ENCODE results near the gene NDRG4.

Gene NDRG4

DNA sequence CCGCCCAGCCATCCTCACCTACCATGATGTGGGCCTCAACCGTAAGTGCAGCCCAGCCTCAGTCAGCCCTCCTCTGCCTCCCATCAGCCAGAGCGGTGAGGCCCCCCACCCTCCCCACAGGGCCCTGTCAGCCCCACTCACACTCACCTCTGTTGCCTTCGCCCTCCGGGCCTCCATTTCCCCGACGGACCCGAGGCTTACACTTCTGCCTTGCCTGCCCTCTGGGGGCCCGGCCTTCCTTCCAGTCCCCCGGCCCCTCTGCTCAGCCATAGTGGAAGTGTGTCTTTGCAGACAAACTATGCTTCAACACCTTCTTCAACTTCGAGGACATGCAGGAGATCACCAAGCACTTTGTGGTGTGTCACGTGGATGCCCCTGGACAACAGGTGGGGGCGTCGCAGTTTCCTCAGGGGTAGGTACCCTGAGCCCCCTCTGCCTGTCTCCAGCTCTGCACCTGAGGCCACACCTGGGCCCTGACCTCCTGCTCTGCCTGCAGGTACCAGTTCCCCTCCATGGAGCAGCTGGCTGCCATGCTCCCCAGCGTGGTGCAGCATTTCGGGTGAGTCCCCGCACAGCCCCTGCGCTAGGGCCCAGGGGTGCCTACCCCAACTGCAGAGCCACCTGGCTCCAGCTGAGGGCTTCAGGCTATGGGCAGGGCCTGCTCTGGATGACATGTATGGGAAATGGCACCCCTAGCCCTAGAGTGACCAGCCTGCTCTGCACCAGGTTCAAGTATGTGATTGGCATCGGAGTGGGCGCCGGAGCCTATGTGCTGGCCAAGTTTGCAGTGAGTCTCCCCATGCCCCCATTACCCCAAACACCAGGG is 4.1 kb downstream of the NDRG4 start:
- peaks cover 28 to 52% of the 10 kb centered on the region in 2 donors for H3K27me3 Mint-ChIP-seq
- no peaks in the 10 kb centered on the region for H3K36me3 Mint-ChIP-seq (ENCODE audit: insufficient read depth)
- no peak for DNase-seq
- no peak overlapping the region for H3K4me3 Mint-ChIP-seq
- ATAC-seq (replicated peaks) = no peak
- no peak overlapping the region for H3K27ac Mint-ChIP-seq
- peaks cover 0 to 19% of the 10 kb centered on the region in 2 donors for H3K4me1 Mint-ChIP-seq (ENCODE audit: low read depth in 2 of 2)
- no peaks in the 10 kb centered on the region for H3K9me3 Mint-ChIP-seq

DNA sequence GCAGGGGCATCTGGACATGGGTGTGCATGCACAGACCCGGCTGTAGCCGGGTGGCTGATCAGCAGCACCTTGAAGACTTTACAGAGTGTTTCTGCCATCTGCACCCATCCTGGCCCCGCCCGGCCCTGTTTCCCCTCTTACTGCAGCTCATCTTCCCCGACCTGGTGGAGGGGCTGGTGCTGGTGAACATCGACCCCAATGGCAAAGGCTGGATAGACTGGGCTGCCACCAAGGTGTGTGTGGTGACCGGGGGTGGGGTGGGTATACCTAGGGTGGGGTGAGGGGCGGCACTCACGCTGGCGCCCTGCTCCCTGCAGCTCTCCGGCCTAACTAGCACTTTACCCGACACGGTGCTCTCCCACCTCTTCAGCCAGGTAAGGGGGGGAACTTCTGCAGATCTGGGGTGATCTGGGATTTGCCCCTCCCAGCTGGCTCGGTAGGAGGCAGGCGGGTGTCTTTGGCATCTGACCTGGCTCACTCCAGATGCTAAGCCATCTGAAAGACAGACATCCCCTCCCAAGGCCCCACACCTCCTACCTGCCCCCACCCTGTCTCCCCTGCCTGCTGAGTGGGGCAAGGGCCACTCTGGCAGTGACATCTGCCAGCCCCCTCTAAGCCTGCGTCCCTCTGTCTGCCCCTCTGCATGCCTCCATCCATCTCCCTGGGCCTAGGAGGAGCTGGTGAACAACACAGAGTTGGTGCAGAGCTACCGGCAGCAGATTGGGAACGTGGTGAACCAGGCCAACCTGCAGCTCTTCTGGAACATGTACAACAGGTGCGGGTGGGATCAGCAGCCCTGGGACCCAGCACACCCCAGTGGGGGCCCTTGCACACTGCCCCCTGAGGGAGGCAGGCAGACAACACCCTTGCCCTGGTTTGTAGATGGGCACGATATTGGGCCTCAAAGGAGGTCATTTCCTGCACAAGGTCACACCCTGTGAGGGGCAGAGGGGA is 6.6 kb downstream of the NDRG4 start:
- H3K27ac Mint-ChIP-seq = peak overlapping the region; percentile 29 to 68
- ATAC-seq (replicated peaks) (peak; percentile 46), DNase-seq (no peak)
- no peaks in the 10 kb centered on the region for H3K36me3 Mint-ChIP-seq (ENCODE audit: insufficient read depth)
- H3K27me3 Mint-ChIP-seq = peaks cover 12 to 28% of the 10 kb centered on the region in 2 donors
- H3K4me1 Mint-ChIP-seq (ENCODE audit: low read depth in 2 of 2) = peaks cover 0 to 10% of the 10 kb centered on the region in 2 donors
- no peaks in the 10 kb centered on the region for H3K9me3 Mint-ChIP-seq
- H3K4me3 Mint-ChIP-seq = no peak overlapping the region

DNA sequence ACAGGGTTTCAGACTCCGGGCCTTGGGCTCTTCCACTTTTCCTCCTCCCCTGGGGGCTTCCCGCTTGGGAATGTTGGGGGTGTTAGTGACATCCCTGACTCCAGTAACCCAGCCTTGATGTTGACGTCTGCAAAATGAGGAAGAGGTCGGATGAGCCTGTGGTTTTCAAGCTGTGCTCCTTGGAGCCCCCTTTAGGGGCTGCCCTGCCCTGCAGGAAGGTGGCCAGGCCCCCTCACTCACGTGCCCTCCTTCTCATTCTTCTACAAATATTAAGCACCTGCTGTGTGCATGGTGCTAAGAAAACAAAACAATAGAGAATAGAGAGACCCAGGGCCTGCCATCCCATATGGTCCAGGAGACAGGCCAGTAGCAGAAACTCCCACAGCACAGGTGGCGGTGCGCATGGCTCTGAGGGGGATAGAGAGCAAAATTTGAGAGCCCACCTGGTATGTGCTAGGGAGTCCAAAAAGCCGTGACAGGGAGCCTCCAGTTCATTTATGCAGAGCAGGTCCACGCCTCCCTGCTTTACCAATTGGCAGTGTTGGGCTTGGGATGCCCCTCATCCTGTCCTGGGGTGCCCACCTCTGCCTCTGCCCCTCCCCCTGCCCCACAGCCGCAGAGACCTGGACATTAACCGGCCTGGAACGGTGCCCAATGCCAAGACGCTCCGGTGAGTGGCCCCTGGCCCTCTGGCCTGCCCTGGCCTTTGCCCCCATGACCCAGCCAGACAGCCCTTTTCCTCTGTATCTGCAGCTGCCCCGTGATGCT is 7.4 kb downstream of the NDRG4 start:
- H3K4me1 Mint-ChIP-seq (ENCODE audit: low read depth in 2 of 2) = peaks cover 5 to 12% of the 10 kb centered on the region in 2 donors
- DNase-seq = no peak
- no peaks in the 10 kb centered on the region for H3K9me3 Mint-ChIP-seq
- no peak overlapping the region for H3K4me3 Mint-ChIP-seq
- peaks cover 2% of the 10 kb centered on the region for H3K36me3 Mint-ChIP-seq (ENCODE audit: insufficient read depth)
- no peak for ATAC-seq (replicated peaks)
- peaks cover 9 to 19% of the 10 kb centered on the region in 2 donors for H3K27me3 Mint-ChIP-seq
- H3K27ac Mint-ChIP-seq = peak overlapping the region; percentile 29 to 68

DNA sequence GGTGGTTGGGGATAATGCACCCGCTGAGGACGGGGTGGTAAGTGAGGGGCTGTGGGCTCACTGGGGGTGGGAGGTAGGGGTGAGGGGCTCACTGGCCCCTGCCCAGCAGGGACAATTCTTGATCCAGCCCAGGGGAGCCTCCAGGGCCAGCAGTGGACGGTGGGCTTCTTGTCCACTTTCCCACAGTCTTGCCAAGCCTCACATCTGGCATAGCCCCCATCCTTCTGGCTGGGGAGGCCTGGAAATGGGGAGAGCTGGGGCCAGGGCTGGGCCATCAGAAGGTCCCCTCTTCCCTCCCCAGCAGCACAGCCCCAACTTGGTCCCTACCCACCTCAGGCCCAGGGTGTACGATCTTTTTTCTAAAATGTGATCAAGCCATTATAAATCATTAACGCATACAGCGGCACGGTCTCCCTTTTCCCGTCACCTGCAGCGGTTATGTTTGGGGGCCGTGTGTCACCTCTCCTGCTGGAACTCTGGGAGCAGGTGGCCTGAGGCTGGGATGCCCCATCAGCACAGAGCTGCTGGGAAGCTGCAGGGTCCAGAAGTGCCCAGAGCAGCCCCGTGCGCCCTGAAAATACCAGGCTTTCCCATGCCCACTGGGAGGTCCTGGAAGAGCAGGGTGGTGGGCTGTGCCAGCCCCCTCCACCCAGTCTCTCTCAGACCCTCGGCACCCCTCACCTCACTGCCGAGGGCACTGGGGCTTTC is 8.2 kb downstream of the NDRG4 start:
- Mint-ChIP-seq H3K27ac (no peak overlapping the region), H3K9me3 (no peaks in the 10 kb centered on the region), H3K36me3 (ENCODE audit: insufficient read depth) (peaks cover 2% of the 10 kb centered on the region), H3K4me1 (ENCODE audit: low read depth in 2 of 2) (peaks cover 5 to 12% of the 10 kb centered on the region in 2 donors), H3K4me3 (no peak overlapping the region), H3K27me3 (peaks cover 1 to 12% of the 10 kb centered on the region in 2 donors)
- DNase-seq = no peak
- ATAC-seq (replicated peaks) = no peak

DNA sequence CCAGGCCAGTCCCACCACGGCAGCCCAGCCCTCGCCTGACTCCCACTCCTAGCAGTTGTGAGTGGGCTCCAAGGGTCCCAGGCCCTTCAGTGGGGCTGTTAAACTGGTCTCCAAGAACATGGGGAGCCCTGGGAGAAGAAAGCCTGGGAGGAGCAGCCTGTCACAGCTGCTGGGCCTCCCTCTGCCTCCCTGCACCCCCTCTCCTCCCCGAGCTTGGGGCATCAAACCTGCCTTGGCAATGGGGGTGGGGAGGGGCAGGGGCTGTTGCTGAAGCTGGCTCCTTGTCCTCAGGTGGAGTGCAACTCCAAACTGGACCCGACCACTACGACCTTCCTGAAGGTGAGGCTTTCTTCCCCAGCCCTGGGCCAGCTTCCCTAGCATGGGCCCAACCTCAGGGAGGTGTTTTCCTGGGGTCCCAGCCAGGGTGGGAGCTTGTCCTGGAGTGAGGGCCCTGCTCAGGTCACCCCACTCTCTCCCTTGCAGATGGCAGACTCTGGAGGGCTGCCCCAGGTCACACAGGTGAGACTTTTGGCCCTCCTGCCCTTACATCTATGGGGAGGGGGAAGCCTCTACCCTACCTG is 8.8 kb downstream of the NDRG4 start:
- peaks cover 2% of the 10 kb centered on the region for H3K36me3 Mint-ChIP-seq (ENCODE audit: insufficient read depth)
- peaks cover 0 to 6% of the 10 kb centered on the region in 2 donors for H3K27me3 Mint-ChIP-seq
- peaks cover 5 to 12% of the 10 kb centered on the region in 2 donors for H3K4me1 Mint-ChIP-seq (ENCODE audit: low read depth in 2 of 2)
- no peak overlapping the region for H3K27ac Mint-ChIP-seq
- no peak overlapping the region for H3K4me3 Mint-ChIP-seq
- no peaks in the 10 kb centered on the region for H3K9me3 Mint-ChIP-seq
- ATAC-seq (replicated peaks) (no peak), DNase-seq (no peak)

DNA sequence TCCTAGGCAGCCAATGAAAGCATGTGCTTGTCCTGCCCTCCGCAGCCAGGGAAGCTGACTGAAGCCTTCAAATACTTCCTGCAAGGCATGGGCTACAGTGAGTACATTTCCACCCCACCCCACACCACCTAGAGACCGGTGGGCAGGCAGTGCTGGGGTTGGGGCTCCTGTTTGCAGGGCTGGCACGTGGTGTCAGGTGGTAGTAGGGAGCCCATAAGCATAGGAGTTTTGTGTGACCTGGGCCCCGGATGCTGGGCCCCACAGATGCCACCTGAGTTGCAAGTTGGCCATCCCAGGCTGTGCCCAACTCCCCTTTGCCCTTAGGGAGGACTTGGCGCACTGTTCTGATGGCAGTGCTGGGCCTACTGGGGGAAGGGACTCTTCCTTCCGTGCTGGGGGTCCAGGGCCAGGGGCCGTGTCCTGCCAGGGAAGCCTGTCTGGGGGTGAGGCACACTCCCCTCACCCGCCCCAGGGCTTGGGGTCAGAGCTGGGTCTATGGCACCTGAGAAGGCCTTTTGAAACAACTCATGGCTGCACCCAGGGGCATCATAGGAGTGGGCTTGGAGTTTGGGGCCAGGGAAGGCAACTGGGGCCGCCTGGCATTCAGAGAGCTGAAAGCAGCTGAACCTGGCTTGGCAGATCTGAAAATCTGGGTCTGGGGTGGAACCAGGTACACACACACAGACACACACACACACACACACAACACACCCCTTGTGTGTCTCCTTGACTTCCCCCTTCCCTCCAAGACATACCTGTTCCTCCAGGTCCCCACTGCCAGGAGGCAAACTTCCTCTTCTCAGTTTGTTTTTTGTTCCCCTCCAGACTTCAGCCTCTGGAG is 9.5 kb downstream of the NDRG4 start:
- H3K4me3 Mint-ChIP-seq = no peak overlapping the region
- ATAC-seq (replicated peaks) (no peak), DNase-seq (no peak)
- peaks cover 5 to 12% of the 10 kb centered on the region in 2 donors for H3K4me1 Mint-ChIP-seq (ENCODE audit: low read depth in 2 of 2)
- no peaks in the 10 kb centered on the region for H3K9me3 Mint-ChIP-seq
- H3K27ac Mint-ChIP-seq = no peak overlapping the region
- no peaks in the 10 kb centered on the region for H3K27me3 Mint-ChIP-seq
- H3K36me3 Mint-ChIP-seq (ENCODE audit: insufficient read depth) = peaks cover 2% of the 10 kb centered on the region

DNA sequence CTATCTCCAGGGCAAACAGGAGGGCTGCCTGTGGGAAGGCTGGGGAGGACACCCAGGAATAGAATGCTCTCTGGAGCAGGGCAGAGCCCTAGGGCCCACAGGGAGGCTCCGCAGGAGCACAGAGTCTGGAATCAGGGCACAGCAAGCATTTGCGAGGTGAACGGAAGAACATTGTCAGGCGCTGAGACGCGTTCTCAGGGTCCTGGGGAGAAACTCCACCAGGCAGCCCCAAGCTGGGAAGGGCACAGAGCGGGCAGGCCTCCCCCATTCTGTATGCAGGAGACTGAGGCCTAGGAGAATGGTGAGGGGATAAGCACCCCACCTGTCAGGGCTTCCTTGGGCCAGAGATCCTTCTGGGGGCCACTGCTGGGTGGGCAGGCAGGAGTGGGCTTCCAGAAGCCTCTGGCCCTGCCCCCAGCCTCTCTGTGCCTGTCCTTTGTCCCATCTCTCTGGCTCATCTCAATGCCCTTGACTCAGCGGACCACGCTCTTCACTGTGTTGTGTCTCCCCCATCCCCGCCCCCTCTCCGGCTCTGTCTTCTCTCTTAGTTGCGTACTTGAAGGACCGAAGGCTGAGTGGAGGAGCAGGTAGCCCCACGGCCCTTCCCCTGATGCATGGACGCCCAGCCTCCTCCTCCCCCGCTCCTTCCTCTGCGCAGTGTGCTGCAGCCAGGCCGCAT is 10.3 kb downstream of the NDRG4 start:
- ATAC-seq (replicated peaks) (no peak), DNase-seq (no peak)
- Mint-ChIP-seq H3K4me3 (no peak overlapping the region), H3K4me1 (ENCODE audit: low read depth in 2 of 2) (peaks cover 11 to 18% of the 10 kb centered on the region in 2 donors), H3K36me3 (ENCODE audit: insufficient read depth) (peaks cover 3% of the 10 kb centered on the region), H3K27me3 (no peaks in the 10 kb centered on the region), H3K9me3 (no peaks in the 10 kb centered on the region), H3K27ac (no peak overlapping the region)

DNA sequence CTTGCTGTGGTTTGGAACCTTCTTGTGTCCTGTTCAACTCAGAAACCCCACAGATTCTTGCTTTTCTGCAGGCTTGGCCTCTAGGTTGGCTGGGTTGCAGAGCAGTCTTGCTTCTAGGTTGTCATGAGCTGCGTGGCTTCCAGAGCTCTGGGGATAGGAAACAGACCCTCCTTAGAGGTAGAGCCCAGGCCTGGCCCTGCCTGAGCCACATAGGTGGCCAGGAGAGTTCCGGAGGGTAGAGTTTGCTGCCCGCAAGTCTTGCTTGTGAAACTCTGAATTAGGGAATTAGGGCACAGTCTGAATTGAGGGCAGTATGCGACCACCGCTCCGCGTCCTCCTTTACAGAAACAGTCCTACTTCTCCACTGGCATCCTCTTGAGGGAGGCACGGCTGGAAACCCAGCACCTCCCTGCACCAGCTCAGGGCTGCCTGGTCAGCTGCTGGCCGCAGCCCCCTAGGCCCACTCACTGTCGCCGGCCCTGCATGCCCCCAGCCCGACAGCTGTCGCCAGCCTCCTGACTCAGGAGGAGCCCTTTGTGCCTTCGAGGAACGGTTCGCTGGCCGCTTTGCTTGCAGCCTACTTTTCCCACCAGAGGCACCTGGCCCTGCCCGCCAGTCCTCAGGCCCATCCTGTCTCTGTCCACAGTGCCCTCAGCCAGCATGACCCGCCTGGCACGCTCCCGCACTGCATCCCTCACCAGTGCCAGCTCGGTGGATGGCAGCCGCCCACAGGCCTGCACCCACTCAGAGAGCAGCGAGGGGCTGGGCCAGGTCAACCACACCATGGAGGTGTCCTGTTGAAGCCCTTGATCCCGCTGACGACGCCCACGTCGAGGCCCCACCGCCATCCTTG is 11.1 kb downstream of the NDRG4 start:
- no peak overlapping the region for H3K4me3 Mint-ChIP-seq
- H3K27ac Mint-ChIP-seq = no peak overlapping the region
- H3K9me3 Mint-ChIP-seq = no peaks in the 10 kb centered on the region

DNA sequence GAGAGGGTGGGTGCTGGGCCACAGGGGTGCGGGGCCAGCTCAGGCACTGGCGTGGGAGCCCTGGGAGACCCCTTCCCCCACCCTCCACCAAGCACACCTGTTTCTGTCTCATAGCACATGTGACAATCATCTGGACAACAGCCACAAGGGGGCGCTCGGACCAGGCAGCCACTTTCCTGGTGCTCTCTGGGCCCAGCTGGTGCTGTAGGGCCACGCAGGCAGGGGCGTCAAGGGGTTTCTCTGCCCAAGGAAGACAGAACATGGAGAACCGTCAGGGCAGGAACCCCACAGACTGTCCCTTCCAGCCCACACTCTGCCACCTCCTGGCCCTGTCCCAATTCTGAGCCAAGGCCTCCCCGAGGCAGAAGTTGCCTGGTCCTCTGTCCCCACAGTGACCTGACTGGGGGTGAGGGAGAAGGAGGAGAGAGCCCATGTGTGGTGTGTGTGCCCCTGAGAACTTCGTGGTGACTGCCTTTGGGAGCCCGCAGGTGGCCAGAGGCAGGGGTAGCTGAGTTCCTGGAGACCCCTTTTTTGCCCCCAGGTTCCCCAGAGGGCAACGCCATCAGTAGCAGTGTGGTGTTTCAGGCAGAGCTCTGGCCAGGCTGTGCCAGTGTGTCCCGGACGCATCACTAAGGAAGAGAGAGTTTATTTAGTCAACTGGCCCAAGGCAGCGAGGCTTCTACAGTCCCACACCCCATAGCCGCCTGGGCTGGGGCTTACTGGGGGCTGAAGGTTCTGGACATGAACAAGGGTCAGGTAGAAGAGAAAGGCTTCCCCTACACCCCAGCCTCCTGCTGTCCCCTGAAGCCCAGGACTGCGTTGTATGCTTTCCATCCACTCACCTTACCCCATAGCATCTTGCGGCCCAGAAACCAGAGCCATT is 12.2 kb downstream of the NDRG4 start:
- no peak overlapping the region for H3K4me3 Mint-ChIP-seq
- H3K27me3 Mint-ChIP-seq = no peaks in the 10 kb centered on the region
- DNase-seq = peak; percentile 76 to 78 (median 77)
- peak overlapping the region in 1 of 2 donors; percentile 12 for H3K27ac Mint-ChIP-seq
- H3K9me3 Mint-ChIP-seq = no peaks in the 10 kb centered on the region
- peaks cover 20 to 22% of the 10 kb centered on the region in 2 donors for H3K4me1 Mint-ChIP-seq (ENCODE audit: low read depth in 2 of 2)
- H3K36me3 Mint-ChIP-seq (ENCODE audit: insufficient read depth) = peaks cover 8% of the 10 kb centered on the region
- peak; percentile 40 for ATAC-seq (replicated peaks)

More for the DNA sequence above, 11.1 kb downstream of the NDRG4 start:
- Mint-ChIP-seq H3K4me1 (ENCODE audit: low read depth in 2 of 2) (peaks cover 11 to 18% of the 10 kb centered on the region in 2 donors), H3K27me3 (no peaks in the 10 kb centered on the region), H3K36me3 (ENCODE audit: insufficient read depth) (peaks cover 8% of the 10 kb centered on the region)
- ATAC-seq (replicated peaks) (no peak), DNase-seq (no peak)

DNA sequence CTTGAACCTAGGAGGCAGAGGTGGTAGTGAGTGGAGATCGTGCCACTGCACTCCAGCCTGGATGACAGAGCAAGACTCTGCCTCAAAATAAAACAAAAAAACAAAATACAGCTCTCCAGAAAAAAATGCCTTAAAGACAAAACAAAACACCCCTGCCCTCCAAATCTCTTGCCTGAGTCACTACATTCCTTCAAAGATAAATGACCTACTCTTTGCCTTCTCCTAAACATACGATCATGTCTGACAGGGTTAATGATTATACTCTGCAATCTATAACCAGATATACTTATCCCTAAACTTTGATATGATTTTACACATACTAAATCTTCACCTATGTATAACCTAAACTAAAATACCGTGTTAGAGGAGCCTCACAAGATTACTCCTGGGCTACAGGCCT is 13.9 kb downstream of the NDRG4 start:
- Mint-ChIP-seq H3K4me3 (peak overlapping the region in 1 of 2 donors; percentile 19), H3K27me3 (no peaks in the 10 kb centered on the region), H3K36me3 (ENCODE audit: insufficient read depth) (peaks cover 12% of the 10 kb centered on the region), H3K27ac (no peak overlapping the region), H3K9me3 (no peaks in the 10 kb centered on the region), H3K4me1 (ENCODE audit: low read depth in 2 of 2) (peaks cover 24 to 26% of the 10 kb centered on the region in 2 donors)
- ATAC-seq (replicated peaks) = no peak
- DNase-seq = no peak

All from effector memory CD8-positive, alpha-beta T cell (primary cell).